Measurements from ENCODE around the gene CLCA2. TPM values are rescaled to one million over a fixed set of nuclear protein-coding genes. Genes with fewer than 3 reads are reported as not detected.

Gene CLCA2
- total RNA-seq, 1 experiment from 2014 or later, result not detected

GRCh38 chr1:86419277-86419903 is 4.6 kb upstream of the CLCA2 start:
- ChIA-PET CTCF (no interaction called here), POLR2A (no interaction called here)
- Histone ChIP-seq H3K9me3 (ENCODE audit: control insufficient read depth, insufficient read depth, low read depth, low read length) (no peaks in the 10 kb centered on the region), H3K4me3 (ENCODE audit: low read depth in 2 of 2, low read length in 2 of 2) (no peak overlapping the region), H3K27me3 (ENCODE audit: control insufficient read depth, insufficient read depth, low read length) (peaks cover 43% of the 10 kb centered on the region), H3K27ac (ENCODE audit: low read length) (no peak overlapping the region), H3K4me1 (ENCODE audit: control insufficient read depth, insufficient read depth, low read length) (no peaks in the 10 kb centered on the region), H3K36me3 (ENCODE audit: control insufficient read depth, insufficient read depth, low read length) (no peaks in the 10 kb centered on the region)
- no peak for TF ChIP-seq TCF7L2 (IDR thresholded peaks at IDR 0.05; ENCODE audit: low read depth, low read length)
- TF ChIP-seq REST (IDR thresholded peaks at IDR 0.05; ENCODE audit: insufficient read depth in 1 of 2, low read depth in 2 of 2, low read length in 1 of 2), result no peak
- peak; percentile 39; the same call in 1 of the 2 replicates for TF ChIP-seq CTCF (IDR thresholded peaks at IDR 0.05)
- no peak for TF ChIP-seq POLR2AphosphoS5 (IDR thresholded peaks at IDR 0.05; ENCODE audit: low read depth, low read length)
- TF ChIP-seq SIN3A (IDR thresholded peaks at IDR 0.05; ENCODE audit: borderline replicate concordance, insufficient read depth, low read depth, low read length), result no peak
- no peak for ATAC-seq
- intact Hi-C loops (cut with micrococcal nuclease; ENCODE audit: unreplicated experiment) (no loop called here), in situ Hi-C loops (cut with HindIII; ENCODE audit: low pct_unique_long_range_greater_than_20kb, low sequenced_read_pairs) (no loop called here)
- no TSS peak for BruUV-seq (replicated peaks)
- DNase-seq (ENCODE audit: low read depth, low spot score), result no peak

- CTCF ChIA-PET, result no interaction called here
- ATAC-seq, result no peak
- no peak for TF ChIP-seq POLR2AphosphoS5 (IDR thresholded peaks at IDR 0.05; ENCODE audit: low read depth, low read length)
- no peak for TF ChIP-seq CTCF (IDR thresholded peaks at IDR 0.05)
- no peak for TF ChIP-seq REST (IDR thresholded peaks at IDR 0.05; ENCODE audit: insufficient read depth in 1 of 2, low read depth in 2 of 2, low read length in 1 of 2)
- TF ChIP-seq TCF7L2 (IDR thresholded peaks at IDR 0.05; ENCODE audit: low read depth, low read length), result no peak
- TF ChIP-seq SIN3A (IDR thresholded peaks at IDR 0.05; ENCODE audit: borderline replicate concordance, insufficient read depth, low read depth, low read length), result no peak
- DNase-seq (ENCODE audit: low read depth, low spot score), result no peak
- POLR2A ChIA-PET, result no interaction called here
- H3K36me3 ChIP-seq (ENCODE audit: control insufficient read depth, insufficient read depth, low read length), result no peaks in the 10 kb centered on the region
- H3K9me3 ChIP-seq (ENCODE audit: control insufficient read depth, insufficient read depth, low read depth, low read length), result no peaks in the 10 kb centered on the region
- BruUV-seq (replicated peaks), result no TSS peak
- no peak overlapping the region for H3K27ac ChIP-seq (ENCODE audit: low read length)
- H3K4me1 ChIP-seq (ENCODE audit: control insufficient read depth, insufficient read depth, low read length), result no peaks in the 10 kb centered on the region
- no peak overlapping the region for H3K4me3 ChIP-seq (ENCODE audit: low read depth in 2 of 2, low read length in 2 of 2)
- intact Hi-C loops (cut with micrococcal nuclease; ENCODE audit: unreplicated experiment) (no loop called here), in situ Hi-C loops (cut with HindIII; ENCODE audit: low pct_unique_long_range_greater_than_20kb, low sequenced_read_pairs) (no loop called here)
- H3K27me3 ChIP-seq (ENCODE audit: control insufficient read depth, insufficient read depth, low read length), result peaks cover 63% of the 10 kb centered on the region
These were observed 2.2 kb upstream of the CLCA2 start for GRCh38 chr1:86421601-86422280.

All from Panc1 (cell line).